Neuronal stem cell (in vitro differentiated cells): Measurements from ENCODE around the gene TMEM198.
A peak's percentile ranks its signal among the peaks of the same experiment; 100 is the strongest.

Experiments
- DNase-seq: peaks from one replicate; pipeline ENCODE4 v3.0.0-alpha.2; 2013; ENCODE audit warnings: low spot score
- H2AFZ ChIP-seq: one replicate; pipeline ENCODE4 v1.6.1; 2013; ENCODE audit warnings: mild to moderate bottlenecking, low read length, inconsistent platforms
- H2AK5ac ChIP-seq: 2 replicates; pipeline ENCODE4 v1.6.1; 2013; ENCODE audit warnings: low read depth, mild to moderate bottlenecking, inconsistent platforms, low read length, moderate library complexity, mixed read lengths
- H2BK120ac ChIP-seq: 2 replicates; pipeline ENCODE4 v1.6.1; 2013; ENCODE audit warnings: low read depth, mild to moderate bottlenecking, inconsistent platforms, low read length, moderate library complexity, mixed read lengths
- H2BK12ac ChIP-seq: one replicate; pipeline ENCODE4 v1.6.1; 2013; ENCODE audit warnings: low read length, inconsistent platforms
- H2BK15ac ChIP-seq: 2 replicates; pipeline ENCODE4 v1.6.1; 2013; ENCODE audit warnings: mild to moderate bottlenecking, low read length, inconsistent platforms, mixed read lengths
- H2BK5ac ChIP-seq: one replicate; pipeline ENCODE4 v1.6.1; 2013; ENCODE audit warnings: inconsistent platforms, mild to moderate bottlenecking, low read length, moderate library complexity
- H3K14ac ChIP-seq: one replicate; pipeline ENCODE4 v1.6.1; 2013; ENCODE audit warnings: low read length, inconsistent platforms
- H3K18ac ChIP-seq: 2 replicates; pipeline ENCODE4 v1.6.1; 2013; ENCODE audit warnings: low read length, inconsistent platforms
- H3K23ac ChIP-seq: 2 replicates; pipeline ENCODE4 v1.6.1; 2013; ENCODE audit warnings: low read depth, mild to moderate bottlenecking, mixed read lengths, low read length, inconsistent platforms; ENCODE audit not compliant: poor library complexity
- H3K27ac ChIP-seq: replicated peaks from 3 replicates; pipeline ENCODE4 v1.5.1; 2013; ENCODE audit warnings: low read length, inconsistent platforms
- H3K27me3 ChIP-seq, 3 experiments: 2 replicates each; pipeline ENCODE4 v1.6.1; 2013; ENCODE audit warnings: low read length in 3 of 3, mild to moderate bottlenecking in 2 of 3, inconsistent platforms in 1 of 3, low read depth in 1 of 3, mixed read lengths in 1 of 3, moderate library complexity in 1 of 3; ENCODE audit not compliant: control insufficient read depth in 3 of 3, insufficient read depth in 3 of 3
- H3K36me3 ChIP-seq, 2 donors: replicated peaks in 1 of 2; 2 replicates each; pipeline ENCODE4 v1.6.1; 2013; ENCODE audit warnings: low read length in 2 of 2; ENCODE audit not compliant: control insufficient read depth in 2 of 2, insufficient read depth in 2 of 2
- H3K4ac ChIP-seq: 2 replicates; pipeline ENCODE4 v1.6.1; 2013; ENCODE audit warnings: inconsistent platforms, mild to moderate bottlenecking, low read length, moderate library complexity
- H3K4me1 ChIP-seq, 2 donors: 1 replicate in 1 of 2; 2 replicates in 1 of 2; pipeline ENCODE4 v1.6.1; 2013; ENCODE audit warnings: low read length in 2 of 2, low read depth in 1 of 2; ENCODE audit not compliant: control insufficient read depth in 2 of 2, insufficient read depth in 1 of 2
- H3K4me2 ChIP-seq: one replicate; pipeline ENCODE4 v1.6.1; 2013; ENCODE audit warnings: mild to moderate bottlenecking, low read length, inconsistent platforms; ENCODE audit not compliant: insufficient read depth, poor library complexity, severe bottlenecking
- H3K4me3 ChIP-seq, 2 donors: 2 replicates each; pipeline ENCODE4 v1.5.1; 2013; ENCODE audit warnings: low read length in 2 of 2, mild to moderate bottlenecking in 2 of 2, inconsistent platforms in 1 of 2, moderate library complexity in 1 of 2
- H3K79me1 ChIP-seq: one replicate; pipeline ENCODE4 v1.6.1; 2013; ENCODE audit warnings: low read depth, mild to moderate bottlenecking, inconsistent platforms, low read length, moderate library complexity
- H3K9ac ChIP-seq: one replicate; pipeline ENCODE4 v1.6.1; 2013; ENCODE audit warnings: mild to moderate bottlenecking, low read depth, low read length, inconsistent platforms; ENCODE audit not compliant: poor library complexity
- H3K9me3 ChIP-seq, 2 donors: replicated peaks in 1 of 2; 2 replicates each; pipeline versions ENCODE3 to v1.6.1; 2013; ENCODE audit warnings: low read length in 2 of 2, mild to moderate bottlenecking in 2 of 2, inconsistent platforms in 1 of 2, low read depth in 1 of 2, mixed read lengths in 1 of 2, moderate library complexity in 1 of 2; ENCODE audit not compliant: control insufficient read depth in 2 of 2, insufficient read depth in 1 of 2
- H4K8ac ChIP-seq: one replicate; pipeline ENCODE4 v1.6.1; 2013; ENCODE audit warnings: low read depth, mild to moderate bottlenecking, inconsistent platforms, low read length, moderate library complexity
- H4K91ac ChIP-seq: one replicate; pipeline ENCODE4 v1.6.1; 2013; ENCODE audit warnings: low read length, low read depth, mild to moderate bottlenecking, inconsistent platforms; ENCODE audit not compliant: poor library complexity
- WGBS, 2 donors: extraction: QIAGEN DNeasy Blood & Tissue Kit; methylation state at CpG; one replicate each; pipeline ENCODE4 v1.1.7; 2013; ENCODE audit warnings: missing lambda C conversion rate in 2 of 2, mixed read lengths in 1 of 2; ENCODE audit not compliant: insufficient read length in 2 of 2, insufficient replicate concordance in 1 of 2; ENCODE audit errors: extremely low coverage in 2 of 2; 5-methylcytosine and 5-hydroxymethylcytosine counted together

Gene TMEM198

DNA sequence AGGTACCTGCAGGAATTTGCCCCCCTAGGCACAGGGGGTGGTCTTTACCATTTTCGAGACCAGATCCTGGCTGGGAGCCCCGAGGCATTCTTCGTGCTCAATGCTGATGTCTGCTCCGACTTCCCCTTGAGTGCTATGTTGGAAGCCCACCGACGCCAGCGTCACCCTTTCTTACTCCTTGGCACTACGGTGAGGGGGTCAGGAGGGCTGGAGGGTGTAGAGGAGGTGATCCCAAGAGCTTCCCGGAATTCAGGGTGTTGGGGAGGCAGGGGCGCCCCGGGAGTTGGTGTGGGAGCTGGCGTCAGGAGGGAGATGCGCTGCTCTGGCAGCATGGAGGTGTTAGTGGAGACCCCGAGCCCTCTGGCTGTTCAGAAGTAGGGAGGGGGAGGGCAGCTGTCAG lies 42.0 kb upstream of the TMEM198 start:
- no CpG with 5 or more reads among the region's 14 CpGs for WGBS, 2 donors

DNA sequence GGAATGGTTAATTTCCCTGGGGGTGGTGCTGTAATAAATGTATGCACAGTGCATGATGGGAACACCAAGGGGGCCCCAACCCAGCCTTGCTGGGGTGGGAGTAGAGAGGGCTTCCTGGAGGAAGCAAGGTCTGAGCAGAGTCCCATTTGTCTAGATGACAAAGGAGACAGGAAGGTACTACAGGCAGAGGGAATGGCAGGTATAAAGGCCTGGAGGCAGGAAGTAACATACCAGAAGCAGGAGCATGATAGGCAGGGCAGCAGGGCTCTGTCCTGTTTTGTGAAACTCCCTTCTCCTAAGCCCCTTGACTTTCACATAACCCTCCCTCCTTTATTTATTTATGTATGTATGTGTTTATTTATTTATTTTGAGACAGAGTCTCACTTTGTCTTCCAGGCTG lies 41.2 kb upstream of the TMEM198 start:
- no peaks in the 10 kb centered on the region for H3K79me1 ChIP-seq
- no peak overlapping the region for H2AK5ac ChIP-seq
- peaks cover 10 to 17% of the 10 kb centered on the region in 2 donors for H3K4me1 ChIP-seq
- DNase-seq, result no peak
- H3K36me3 ChIP-seq, result peaks cover 5% of the 10 kb centered on the region in 2 donors
- no peak overlapping the region for H3K14ac ChIP-seq
- no peak overlapping the region for H2BK5ac ChIP-seq
- H3K4ac ChIP-seq, result no peak overlapping the region
- no peak overlapping the region for H3K23ac ChIP-seq
- no peak overlapping the region for H3K4me2 ChIP-seq
- no peak overlapping the region for H3K4me3 ChIP-seq
- H3K18ac ChIP-seq, result no peak overlapping the region
- H2BK12ac ChIP-seq, result no peak overlapping the region
- H4K91ac ChIP-seq, result no peak overlapping the region
- no peak overlapping the region for H2BK15ac ChIP-seq
- no peak overlapping the region for H2AFZ ChIP-seq
- H4K8ac ChIP-seq, result no peak overlapping the region
- no peaks in the 10 kb centered on the region for H3K9me3 ChIP-seq
- H3K9ac ChIP-seq, result no peak overlapping the region
- H3K27ac ChIP-seq, result no peak overlapping the region
- H3K27me3 ChIP-seq, result peaks cover 3 to 10% (median 4%) of the 10 kb centered on the region in 3 experiments
- H2BK120ac ChIP-seq, result no peak overlapping the region

More for the DNA sequence above, 42.0 kb upstream of the TMEM198 start:
- H3K27me3 ChIP-seq, result peaks cover 11 to 16% (median 12%) of the 10 kb centered on the region in 3 experiments
- no peak overlapping the region for H4K8ac ChIP-seq
- no peak overlapping the region for H3K9ac ChIP-seq
- no peaks in the 10 kb centered on the region for H3K79me1 ChIP-seq
- no peak overlapping the region for H3K27ac ChIP-seq
- H3K18ac ChIP-seq, result no peak overlapping the region
- no peak overlapping the region for H4K91ac ChIP-seq
- H3K4me3 ChIP-seq, result no peak overlapping the region
- no peak overlapping the region for H3K14ac ChIP-seq
- H3K36me3 ChIP-seq, result peaks cover 5% of the 10 kb centered on the region in 2 donors
- no peaks in the 10 kb centered on the region for H3K9me3 ChIP-seq
- no peak overlapping the region for H3K23ac ChIP-seq
- H2AK5ac ChIP-seq, result no peak overlapping the region
- H3K4me1 ChIP-seq, result peaks cover 6 to 9% of the 10 kb centered on the region in 2 donors
- no peak overlapping the region for H2AFZ ChIP-seq
- no peak overlapping the region for H3K4ac ChIP-seq
- no peak overlapping the region for H2BK15ac ChIP-seq
- no peak overlapping the region for H2BK12ac ChIP-seq
- no peak overlapping the region for H2BK120ac ChIP-seq
- no peak overlapping the region for H2BK5ac ChIP-seq
- no peak for DNase-seq
- H3K4me2 ChIP-seq, result no peak overlapping the region

DNA sequence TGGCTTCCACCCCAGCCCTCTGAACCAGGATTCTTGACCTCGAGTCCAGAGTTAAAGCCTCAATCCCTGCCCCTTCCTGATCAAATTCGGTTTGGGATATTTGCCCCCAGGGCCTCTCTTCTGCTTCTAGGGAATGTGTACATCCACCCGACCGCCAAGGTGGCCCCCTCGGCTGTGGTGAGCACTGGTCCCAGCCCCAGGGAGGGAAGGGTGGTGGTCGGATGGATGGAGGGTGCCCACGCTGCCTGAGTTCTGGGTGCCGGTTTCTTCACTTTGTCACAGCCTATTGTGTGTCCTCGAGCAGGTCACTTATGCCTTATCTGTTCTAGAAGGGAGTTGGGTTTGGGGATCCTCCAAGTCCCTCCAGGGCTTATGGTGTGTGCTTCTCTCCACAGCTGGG lies 38.2 kb upstream of the TMEM198 start:
- DNase-seq, result no peak
- Histone ChIP-seq H3K9ac (no peak overlapping the region), H3K36me3 (peaks cover 5% of the 10 kb centered on the region in 2 donors), H3K4ac (no peak overlapping the region), H2AK5ac (no peak overlapping the region), H2BK12ac (no peak overlapping the region), H3K79me1 (no peaks in the 10 kb centered on the region), H3K14ac (no peak overlapping the region), H3K27me3 (peaks cover 0 to 7% (median 0%) of the 10 kb centered on the region in 3 experiments), H3K9me3 (no peaks in the 10 kb centered on the region), H2BK15ac (no peak overlapping the region), H3K4me2 (no peak overlapping the region), H3K18ac (no peak overlapping the region), H4K91ac (no peak overlapping the region), H3K4me3 (no peak overlapping the region), H2BK120ac (no peak overlapping the region), H2BK5ac (no peak overlapping the region), H4K8ac (no peak overlapping the region), H3K27ac (no peak overlapping the region), H3K23ac (peak overlapping the region; percentile 67), H2AFZ (no peak overlapping the region), H3K4me1 (peaks cover 17 to 31% of the 10 kb centered on the region in 2 donors)
- no CpG with 5 or more reads among the region's 9 CpGs for WGBS, 2 donors

DNA sequence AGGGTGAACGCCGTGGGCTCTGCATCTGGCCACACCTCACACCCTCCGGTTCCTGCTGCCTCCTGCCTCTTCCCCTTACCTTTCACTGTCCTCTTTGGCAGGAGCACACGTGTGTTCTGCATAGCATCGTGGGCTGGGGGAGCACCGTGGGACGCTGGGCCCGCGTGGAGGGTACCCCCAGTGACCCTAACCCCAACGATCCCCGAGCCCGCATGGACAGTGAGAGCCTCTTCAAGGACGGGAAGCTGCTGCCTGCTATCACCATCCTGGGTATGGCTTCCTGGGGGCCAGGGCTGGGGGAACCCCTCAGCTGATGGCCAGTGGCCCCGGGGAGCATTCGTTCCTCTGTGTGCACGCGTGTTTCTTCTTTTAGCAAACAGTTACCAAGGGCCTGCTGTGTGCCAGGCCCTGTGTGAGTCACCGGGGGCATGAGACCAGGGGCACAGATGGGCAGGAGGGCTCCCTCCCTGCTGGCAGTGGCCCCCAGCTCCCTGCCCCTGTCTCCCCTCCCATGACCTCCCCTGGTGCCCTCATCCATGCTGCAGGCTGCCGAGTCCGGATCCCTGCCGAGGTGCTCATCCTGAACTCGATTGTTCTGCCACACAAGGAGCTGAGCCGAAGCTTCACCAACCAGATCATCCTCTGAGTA lies 37.6 kb upstream of the TMEM198 start:
- peaks cover 0 to 8% (median 5%) of the 10 kb centered on the region in 3 experiments for H3K27me3 ChIP-seq
- peaks cover 18 to 36% of the 10 kb centered on the region in 2 donors for H3K4me1 ChIP-seq
- H3K4me3 ChIP-seq, result no peak overlapping the region
- H3K9ac ChIP-seq, result no peak overlapping the region
- H3K27ac ChIP-seq, result no peak overlapping the region
- no peak for DNase-seq
- H2BK120ac ChIP-seq, result no peak overlapping the region
- H4K91ac ChIP-seq, result no peak overlapping the region
- peaks cover 0 to under 1% of the 10 kb centered on the region in 2 donors for H3K9me3 ChIP-seq
- H2BK5ac ChIP-seq, result no peak overlapping the region
- H4K8ac ChIP-seq, result no peak overlapping the region
- no peaks in the 10 kb centered on the region for H3K79me1 ChIP-seq
- peaks cover 5% of the 10 kb centered on the region in 2 donors for H3K36me3 ChIP-seq
- no peak overlapping the region for H3K18ac ChIP-seq
- no peak overlapping the region for H3K14ac ChIP-seq
- H3K4ac ChIP-seq, result no peak overlapping the region
- WGBS, 2 donors, result no CpG with 5 or more reads among the region's 23 CpGs
- peak overlapping the region; percentile 59 for H2AFZ ChIP-seq
- H3K4me2 ChIP-seq, result no peak overlapping the region
- H3K23ac ChIP-seq, result peak overlapping the region; percentile 67
- H2BK12ac ChIP-seq, result no peak overlapping the region
- H2AK5ac ChIP-seq, result no peak overlapping the region
- no peak overlapping the region for H2BK15ac ChIP-seq
